Hematopoietic multipotent progenitor cell treated with erythropoietin and hydrocortisone succinate and interleukin-3 and kit ligand, for 15 days (in vitro differentiated cells): ENCODE results near the gene CNN2.

Experiments used
- DNase-seq: peaks from one replicate; pipeline ENCODE4 v3.0.0-alpha.2; 2015; ENCODE audit warnings: low spot score

Gene CNN2

DNA sequence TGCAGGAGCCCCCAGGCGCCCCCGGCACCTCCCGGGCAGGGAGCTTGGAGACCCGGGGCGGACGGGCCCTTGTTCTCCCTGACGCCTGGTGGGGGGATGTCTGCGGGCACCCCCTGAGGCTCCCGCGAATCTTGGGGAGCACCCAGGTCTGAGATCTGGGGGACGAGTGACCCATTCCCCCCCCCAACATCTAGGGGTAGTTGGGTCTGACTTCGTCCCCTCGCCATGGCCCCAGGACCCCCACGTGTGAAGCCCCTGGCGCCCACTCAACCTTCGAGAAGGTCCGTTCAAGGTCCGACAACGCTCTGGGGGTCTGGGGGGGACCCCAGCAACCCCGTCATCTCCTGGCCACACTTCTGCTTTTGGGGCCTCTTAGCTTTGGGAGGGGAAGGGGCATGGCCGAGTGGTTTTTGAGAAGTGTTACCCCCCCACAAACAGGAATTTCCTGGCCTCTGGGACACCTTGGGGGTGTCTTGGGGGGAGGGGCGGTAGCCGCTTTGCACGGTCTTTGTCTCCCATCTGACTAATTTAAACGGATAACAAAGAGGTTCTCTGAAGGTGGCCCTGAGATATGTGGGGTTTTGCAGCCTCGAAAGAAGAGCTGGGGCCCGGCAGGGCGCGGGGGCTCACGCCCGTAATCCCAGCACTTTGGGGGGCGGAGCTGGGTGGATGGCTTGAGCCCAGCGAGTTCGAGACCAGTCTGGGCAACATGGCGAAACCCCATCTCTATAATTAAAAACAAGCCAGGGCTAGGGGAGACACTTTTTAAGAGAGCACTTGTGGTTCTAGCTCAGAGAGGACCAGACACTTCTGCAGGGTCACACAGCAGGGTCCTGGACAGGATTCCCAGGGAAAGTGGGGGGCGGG lies 608 bp downstream of the CNN2 start:
- no peak for DNase-seq

DNA sequence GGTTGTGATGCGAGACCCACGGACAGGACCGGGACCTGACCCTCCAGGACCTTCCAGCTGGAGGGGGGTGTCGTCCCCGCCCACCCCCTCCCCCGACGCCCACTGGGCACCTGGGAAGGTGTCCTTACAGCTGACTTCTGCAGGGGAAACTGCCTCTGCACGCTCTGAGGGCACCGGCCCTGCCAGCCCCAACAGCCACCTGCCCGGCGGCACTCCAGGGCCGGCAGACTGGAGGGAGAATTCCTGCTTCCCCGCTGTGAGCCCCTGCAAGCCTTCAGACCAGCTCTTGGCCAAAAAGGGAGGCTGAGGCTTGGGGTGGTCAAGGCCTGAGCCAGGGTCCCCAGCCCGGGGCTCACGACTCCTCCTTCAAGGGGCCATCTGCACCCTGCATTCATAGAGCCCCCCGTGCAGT lies 1.2 kb downstream of the CNN2 start:
- no peak for DNase-seq

DNA sequence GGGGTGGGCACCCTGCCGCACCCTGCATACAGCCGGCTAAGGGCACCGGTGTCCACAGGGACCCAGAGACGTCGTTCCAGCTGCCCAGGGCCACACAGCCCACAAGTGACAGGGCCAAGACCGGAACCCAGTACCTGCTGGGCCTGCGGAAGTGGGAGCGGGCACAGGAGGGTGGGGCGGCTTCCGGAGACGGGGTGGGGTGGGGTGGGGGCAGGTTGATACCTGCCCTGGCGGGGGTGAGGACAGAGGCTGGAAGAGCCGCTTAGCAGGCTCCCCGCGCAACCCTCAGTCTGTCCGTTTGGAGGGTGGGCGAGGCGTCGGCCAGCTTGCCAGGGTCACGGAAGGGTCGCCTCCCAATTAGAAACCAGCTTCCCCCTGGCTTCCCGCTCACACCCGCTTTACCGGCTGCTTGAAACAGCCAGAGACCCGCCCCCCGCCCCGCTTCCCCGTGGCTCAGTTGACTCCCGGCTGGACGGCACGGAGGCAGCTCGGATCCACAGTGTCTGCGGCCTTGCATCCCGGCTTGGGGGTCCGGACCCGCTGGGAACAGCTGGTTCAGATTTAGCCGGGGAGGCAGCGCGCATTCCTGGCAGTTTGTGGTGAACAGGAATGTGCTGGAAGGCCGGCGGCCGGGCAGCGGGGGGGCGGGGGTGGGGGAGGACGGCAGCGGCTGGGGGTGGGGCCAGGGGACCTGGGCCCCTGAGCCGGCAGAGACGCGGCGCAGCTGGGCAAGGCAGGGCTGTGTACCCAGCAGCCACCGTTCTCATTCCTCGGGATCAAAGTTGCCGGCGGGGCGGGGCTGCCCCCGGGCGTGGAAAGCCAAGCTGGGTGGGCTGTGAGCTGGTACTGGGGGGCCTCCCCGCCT lies 1.9 kb downstream of the CNN2 start:
- no peak for DNase-seq

DNA sequence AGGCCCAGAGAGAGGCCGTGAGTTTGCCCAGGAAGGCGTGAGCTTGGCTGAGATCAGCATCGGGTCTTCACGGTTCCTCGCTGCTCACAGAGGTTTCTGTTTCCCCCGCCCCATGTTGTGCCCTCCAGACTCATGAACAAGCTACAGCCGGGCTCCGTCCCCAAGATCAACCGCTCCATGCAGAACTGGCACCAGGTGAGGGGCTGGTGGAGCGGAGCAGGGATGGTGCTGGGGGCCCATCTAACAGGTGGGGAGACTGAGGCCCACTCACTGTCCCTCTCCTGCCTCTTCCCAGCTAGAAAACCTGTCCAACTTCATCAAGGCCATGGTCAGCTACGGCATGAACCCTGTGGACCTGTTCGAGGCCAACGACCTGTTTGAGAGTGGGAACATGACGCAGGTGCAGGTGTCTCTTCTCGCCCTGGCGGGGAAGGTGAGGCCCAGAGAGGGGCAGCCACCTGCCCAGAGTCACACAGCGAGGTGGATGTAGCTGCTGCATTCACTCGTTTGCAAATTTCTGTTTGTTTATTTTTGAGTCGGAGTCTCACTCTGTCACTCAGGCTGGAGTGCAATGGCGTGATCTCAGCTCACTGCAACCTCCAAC lies 6.0 kb downstream of the CNN2 start:
- DNase-seq = no peak

DNA sequence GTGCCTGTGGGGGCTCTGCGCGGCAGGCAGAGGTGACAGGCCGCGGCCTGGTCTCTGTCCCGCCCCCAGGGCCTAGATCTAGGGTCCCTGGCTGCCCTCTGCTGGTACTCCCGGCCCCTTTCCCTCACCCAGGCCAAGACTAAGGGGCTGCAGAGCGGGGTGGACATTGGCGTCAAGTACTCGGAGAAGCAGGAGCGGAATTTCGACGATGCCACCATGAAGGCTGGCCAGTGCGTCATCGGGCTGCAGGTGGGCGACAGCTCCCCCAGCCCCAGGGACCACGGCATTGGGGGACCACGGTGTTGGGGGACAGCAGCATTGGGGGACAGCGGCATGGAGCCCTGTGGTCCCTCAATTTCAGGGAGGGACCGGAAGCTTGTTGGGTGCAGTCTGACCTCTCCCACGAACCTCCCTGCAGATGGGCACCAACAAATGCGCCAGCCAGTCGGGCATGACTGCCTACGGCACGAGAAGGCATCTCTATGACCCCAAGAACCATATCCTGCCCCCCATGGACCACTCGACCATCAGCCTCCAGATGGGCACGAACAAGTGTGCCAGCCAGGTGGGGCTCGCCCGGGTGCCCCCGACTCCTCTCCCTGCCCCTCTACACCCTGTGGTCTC lies 9.7 kb downstream of the CNN2 start:
- no peak for DNase-seq

DNA sequence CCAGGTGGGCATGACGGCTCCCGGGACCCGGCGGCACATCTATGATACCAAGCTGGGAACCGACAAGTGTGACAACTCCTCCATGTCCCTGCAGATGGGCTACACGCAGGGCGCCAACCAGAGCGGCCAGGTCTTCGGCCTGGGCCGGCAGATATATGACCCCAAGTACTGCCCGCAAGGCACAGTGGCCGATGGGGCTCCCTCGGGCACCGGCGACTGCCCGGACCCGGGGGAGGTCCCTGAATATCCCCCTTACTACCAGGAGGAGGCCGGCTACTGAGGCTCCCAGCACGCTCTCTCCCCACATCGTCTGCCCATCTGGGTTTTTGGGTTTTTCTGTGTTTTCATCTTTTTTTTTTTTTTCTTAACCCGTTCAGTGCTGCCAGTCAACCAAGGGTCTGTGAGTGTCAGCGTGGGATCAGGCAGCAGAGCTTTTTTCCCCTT lies 11.2 kb downstream of the CNN2 start:
- DNase-seq = no peak

DNA sequence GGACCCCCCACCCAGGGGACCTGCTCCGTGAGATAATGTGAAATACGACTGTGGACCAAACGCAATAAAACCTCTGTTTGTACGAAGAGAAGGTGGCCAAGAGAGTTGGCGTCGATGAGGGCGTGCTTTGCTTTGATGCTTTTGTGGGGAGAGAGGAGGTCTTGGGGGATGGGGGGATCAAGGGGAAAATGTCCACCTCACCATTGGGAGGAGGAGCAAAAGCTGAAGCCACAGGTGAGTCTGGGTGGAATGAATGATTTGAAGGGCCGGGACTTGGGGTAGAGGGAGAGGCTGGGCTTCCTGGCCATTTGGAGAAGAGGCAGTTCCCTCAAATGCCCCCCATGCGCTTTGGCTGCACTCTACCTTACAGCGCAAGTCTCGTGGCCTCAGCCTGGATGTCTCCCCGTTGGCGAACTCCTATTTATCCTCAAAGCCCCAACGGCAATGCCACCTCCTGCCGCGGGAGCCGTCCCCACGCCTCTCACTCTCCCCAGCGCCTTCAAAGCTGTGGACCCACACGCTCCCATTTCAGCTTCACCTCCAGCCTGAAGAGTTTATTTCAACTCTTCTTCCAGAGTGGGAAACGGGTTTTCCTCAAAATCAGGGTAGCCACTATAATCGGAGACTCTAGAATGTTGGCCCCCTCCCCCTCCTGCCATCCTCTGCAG lies 12.7 kb downstream of the CNN2 start:
- DNase-seq = no peak

DNA sequence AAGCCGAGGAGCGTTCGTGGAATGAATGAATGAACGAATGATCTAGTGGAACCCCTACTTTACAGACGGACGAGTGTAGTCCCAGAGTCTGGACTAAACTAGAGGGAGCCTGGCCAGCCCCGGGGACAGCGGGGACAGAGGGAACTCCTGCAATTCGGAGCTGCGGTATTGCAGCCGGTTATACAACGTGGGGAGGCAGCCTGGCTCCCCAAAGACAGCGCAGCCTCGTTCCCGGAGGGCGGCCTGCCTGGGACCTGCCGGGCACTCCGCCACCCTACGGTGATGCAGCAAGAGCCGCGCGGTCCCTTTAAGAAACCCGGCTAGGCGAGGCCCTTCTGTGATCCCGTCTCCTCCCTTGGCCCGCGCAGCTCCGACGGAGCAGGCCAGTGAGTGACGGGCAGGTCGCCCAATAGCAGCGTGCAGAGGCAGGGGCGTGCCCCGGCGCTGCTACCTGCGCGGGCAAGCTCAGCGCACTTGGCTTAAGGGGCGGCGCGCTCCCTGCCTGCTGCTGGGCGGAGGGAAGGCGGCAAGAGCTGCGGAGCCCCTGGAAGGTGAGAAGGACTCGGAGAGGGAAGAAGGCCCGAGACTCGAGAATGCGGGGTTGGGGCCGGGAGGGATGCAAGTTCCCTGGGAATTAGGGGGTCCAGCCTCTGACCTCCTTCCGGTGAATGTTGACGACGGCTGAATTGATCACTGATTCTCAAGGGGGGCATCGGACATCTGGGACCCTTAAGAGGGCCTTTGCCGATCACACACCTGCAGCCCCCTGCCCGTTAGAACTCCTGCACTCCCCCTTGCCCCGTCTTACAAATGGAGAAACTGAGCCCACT lies 13.5 kb downstream of the CNN2 start, which contains the start of gene ABCA7:
Gene ABCA7 (plus strand): TSS at position 462 of the 830 bp plus-strand sequence. CDS start 1,255 bp downstream, outside the sequence.
- peak; percentile 99 for DNase-seq

DNA sequence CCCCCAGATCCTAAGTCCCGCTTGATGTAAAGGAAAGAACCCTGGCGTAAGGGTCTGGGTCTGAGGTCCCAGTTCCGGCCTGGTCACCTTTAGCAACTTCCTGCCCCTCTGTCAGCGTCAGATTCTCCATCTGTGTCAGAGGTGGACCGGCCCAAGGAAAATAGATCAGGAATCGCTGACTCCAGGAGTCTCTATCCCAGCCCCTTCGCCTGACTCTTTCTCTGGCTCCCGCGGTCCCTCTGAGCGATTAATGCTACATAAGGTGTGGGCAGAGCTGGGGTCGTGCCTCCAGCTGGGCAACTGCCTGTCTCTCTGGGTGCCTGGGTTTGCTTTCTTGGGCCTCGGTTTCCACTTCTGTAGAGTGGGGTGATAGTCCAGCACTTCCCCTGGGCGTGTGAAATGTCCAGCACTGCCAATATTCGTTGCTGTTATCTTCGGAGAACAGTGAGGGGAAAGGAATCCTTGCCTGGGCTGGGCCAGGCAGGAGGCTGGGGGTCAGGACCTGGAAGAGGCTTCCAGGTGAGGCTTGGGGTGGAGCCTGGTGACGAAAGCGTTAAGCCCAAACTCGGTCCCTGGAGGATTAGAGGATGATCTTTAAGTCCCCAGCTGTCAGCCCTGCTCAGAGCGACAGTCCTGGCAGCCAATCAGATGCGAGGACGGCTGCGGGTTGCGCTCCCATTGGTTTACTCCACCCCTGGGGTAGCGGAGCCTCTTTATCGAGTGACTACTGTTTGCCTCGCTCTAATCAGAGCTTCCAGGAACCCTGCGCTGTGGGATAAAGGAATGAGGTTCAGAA lies 14.3 kb downstream of the CNN2 start:
- DNase-seq = peak; percentile 97

DNA sequence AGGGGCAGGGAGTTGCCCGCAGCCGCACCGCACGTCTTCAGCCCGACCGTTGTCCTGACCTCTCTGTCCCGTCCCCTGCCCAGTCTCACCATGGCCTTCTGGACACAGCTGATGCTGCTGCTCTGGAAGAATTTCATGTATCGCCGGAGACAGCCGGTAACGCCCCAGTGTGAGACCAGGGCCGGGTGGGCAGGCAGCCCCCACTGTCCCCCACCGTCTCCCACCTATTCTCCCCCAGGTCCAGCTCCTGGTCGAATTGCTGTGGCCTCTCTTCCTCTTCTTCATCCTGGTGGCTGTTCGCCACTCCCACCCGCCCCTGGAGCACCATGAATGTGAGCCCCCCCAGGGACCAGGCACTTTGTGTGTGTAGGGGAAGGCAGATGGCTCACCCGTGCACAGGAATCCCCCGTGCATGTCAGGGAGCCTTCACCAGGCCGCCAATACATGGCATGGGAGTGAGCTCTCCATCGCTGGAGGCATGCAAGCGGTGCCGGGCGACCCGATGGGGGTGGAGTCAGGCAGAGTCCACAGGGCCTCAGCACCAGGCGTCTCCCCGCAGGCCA lies 14.9 kb downstream of the CNN2 start:
- DNase-seq = no peak

DNA sequence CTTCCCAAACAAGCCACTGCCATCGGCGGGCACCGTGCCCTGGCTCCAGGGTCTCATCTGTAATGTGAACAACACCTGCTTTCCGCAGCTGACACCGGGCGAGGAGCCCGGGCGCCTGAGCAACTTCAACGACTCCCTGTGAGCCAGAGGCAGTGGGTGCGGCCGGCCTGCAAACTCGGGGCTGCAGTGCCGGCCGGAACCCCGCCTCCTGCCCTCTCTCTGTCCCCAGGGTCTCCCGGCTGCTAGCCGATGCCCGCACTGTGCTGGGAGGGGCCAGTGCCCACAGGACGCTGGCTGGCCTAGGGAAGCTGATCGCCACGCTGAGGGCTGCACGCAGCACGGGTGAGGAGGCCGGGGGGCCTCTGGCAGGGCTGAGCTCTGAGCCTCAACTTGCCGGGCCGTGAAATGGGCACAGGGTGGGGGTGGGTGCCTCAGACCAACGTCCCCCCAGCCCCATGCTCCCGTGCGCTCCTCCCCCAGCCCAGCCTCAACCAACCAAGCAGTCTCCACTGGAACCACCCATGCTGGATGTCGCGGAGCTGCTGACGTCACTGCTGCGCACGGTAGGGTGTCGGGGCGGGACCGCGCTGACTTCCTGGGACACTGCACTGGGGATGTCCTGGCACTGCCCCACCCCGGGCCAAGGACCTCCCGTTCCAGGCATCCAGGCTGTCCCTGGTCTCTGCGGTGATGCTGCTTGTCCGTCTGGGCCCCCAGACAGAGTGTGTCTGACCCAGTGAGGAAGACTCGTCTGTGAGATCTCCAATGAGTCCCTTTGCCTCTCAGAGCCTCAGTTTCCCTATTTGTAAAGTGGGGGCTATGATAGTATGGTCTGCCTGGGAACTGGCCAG lies 15.7 kb downstream of the CNN2 start:
- DNase-seq = no peak

DNA sequence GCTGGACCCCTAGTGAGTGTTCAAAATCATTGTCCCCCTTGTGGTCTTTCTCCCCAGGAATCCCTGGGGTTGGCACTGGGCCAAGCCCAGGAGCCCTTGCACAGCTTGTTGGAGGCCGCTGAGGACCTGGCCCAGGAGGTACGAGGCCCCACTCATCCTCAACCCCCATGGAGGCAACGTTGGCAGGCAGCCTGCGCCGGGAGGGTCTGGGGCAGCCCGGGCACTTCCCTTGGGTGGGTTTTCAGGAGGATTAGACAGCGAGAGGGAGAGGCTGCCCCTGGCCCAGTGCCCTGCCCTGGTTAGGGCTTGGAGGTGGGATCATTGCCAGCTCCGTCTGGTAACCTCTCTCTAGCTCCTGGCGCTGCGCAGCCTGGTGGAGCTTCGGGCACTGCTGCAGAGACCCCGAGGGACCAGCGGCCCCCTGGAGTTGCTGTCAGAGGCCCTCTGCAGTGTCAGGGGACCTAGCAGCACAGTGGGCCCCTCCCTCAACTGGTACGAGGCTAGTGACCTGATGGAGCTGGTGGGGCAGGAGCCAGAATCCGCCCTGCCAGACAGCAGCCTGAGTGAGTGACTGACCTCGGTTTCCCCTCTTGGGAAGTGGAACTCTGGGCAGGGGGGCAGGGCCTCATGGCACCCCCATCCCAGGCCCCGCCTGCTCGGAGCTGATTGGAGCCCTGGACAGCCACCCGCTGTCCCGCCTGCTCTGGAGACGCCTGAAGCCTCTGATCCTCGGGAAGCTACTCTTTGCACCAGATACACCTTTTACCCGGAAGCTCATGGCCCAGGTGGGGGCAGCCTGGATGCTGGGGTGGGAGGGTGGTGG lies 16.5 kb downstream of the CNN2 start:
- no peak for DNase-seq

DNA sequence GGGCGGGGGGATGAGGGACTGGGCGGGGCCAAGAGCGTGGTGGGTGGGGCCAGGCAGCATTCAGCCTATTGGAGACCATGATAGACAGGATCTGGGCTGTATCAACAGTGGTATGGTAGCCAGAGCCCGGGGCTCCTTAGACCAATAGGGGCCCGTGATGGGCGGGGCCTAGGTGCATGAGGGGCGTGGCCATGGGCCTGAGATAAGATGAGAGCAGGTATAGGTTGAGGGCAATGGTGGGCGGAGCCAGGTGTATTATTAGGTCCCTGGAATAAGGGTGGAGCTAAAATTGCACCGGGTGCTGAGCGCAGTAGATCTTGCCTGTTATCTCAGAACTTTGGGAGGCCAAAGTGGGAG lies 18.8 kb downstream of the CNN2 start:
- peak; percentile 83 for DNase-seq

DNA sequence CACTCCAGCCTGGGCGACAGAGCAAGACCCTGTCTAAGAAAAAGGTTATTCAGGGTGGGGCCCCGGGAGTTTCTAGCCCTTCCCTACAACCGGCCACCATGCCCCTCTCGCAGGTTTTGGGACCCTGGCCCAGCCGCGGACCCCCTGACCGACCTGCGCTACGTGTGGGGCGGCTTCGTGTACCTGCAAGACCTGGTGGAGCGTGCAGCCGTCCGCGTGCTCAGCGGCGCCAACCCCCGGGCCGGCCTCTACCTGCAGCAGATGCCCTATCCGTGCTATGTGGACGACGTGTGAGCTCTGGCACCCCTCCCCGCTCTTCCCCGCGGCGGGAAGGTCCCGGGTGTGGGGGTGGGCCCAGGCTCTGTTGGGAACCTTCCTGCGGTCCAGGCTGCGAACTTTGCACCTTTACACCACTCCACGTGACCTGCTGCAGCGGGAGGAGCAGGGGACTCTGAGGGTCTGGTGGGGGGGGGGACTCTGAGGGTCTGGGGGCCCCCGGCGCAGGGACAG lies 19.8 kb downstream of the CNN2 start:
- DNase-seq = no peak

DNA sequence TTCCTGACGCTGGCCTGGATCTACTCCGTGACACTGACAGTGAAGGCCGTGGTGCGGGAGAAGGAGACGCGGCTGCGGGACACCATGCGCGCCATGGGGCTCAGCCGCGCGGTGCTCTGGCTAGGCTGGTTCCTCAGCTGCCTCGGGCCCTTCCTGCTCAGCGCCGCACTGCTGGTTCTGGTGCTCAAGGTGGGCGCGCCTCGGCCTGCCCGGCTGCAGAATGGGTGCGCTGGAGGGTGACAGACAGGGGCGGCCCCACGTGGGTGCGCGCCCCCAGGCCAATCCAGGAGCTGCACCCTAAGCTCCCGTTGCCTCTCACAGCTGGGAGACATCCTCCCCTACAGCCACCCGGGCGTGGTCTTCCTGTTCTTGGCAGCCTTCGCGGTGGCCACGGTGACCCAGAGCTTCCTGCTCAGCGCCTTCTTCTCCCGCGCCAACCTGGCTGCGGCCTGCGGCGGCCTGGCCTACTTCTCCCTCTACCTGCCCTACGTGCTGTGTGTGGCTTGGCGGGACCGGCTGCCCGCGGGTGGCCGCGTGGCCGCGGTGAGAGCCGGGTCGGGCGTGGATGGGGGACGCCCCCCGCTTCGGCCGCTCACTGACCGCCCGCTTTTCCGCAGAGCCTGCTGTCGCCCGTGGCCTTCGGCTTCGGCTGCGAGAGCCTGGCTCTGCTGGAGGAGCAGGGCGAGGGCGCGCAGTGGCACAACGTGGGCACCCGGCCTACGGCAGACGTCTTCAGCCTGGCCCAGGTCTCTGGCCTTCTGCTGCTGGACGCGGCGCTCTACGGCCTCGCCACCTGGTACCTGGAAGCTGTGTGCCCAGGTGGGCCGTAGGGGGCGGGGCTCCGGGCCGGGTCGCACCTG lies 20.7 kb downstream of the CNN2 start:
- no peak for DNase-seq

DNA sequence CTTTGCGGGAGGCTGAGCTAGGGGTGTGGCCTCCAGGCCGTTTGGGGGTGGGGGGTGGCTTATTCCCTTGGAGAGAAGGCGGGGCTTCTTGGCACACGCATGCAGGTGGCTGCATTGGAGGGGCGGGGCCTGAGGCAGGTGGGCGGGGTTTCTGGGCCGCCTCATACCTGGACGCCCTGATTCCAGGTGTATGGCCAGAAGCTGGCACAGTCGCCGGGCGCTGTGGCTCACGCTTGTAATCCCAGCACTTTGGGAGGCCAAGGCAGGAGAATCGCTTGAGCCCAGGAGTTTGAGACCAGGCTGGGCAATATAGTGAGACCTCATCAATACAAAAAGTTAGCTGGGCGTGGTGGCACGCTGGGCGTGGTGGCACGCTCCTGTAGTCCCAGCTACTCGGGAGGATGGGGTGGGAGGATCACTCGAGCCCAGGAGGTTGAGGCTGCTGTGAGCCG lies 21.3 kb downstream of the CNN2 start:
- DNase-seq = no peak
